Germinal center (tissue), 1 donor: ENCODE measurements around the gene SRPRA.
"Not testable (repeated sequence)": the region's sequence is repeated elsewhere in the genome, so short reads cannot be mapped to it uniquely, and the experiment has no call there.

ENCODE experiments used
- DNase-seq: peaks from one replicate; pipeline ENCODE4 v3.0.0; 2012; ENCODE audit warnings: mixed read lengths, low spot score

The SRPRA gene

GRCh38 chr11:126268708-126269579 is at the start of gene SRPRA, which contains the start of gene FOXRED1:
Gene SRPRA, minus strand, starts transcription at chr11:126268895. Its CDS starts 91 bp downstream, at chr11:126268804.
Gene FOXRED1, plus strand, starts transcription at chr11:126269154. Its CDS starts 53 bp downstream, at chr11:126269207.
- DNase-seq = peak; percentile 100

GRCh38 chr11:126317756-126318573 is 49.3 kb upstream of the SRPRA start:
- DNase-seq = no peak

GRCh38 chr11:126317432-126317755 is 48.7 kb upstream of the SRPRA start:
- DNase-seq = no peak

- DNase-seq = no peak
Measured at GRCh38 chr11:126313826-126314225, 45.1 kb upstream of the SRPRA start.

- DNase-seq = no peak
Measured at GRCh38 chr11:126312961-126313360, 44.3 kb upstream of the SRPRA start.

- no peak for DNase-seq
Measured at GRCh38 chr11:126311401-126312291, 43.0 kb upstream of the SRPRA start.

- no peak for DNase-seq
Measured at GRCh38 chr11:126310992-126311310, 42.3 kb upstream of the SRPRA start.

GRCh38 chr11:126310200-126310991 is 41.7 kb upstream of the SRPRA start:
- peak; percentile 47 for DNase-seq

- not testable (repeated sequence) for DNase-seq
Measured at GRCh38 chr11:126308771-126309170, 40.1 kb upstream of the SRPRA start.

- DNase-seq = no peak
Measured at GRCh38 chr11:126308271-126308671, 39.6 kb upstream of the SRPRA start.

- DNase-seq = no peak
Measured at GRCh38 chr11:126307706-126308105, 39.0 kb upstream of the SRPRA start.

GRCh38 chr11:126305699-126306098 is 37.0 kb upstream of the SRPRA start:
- peak; percentile 34 for DNase-seq

GRCh38 chr11:126304457-126305075 is 35.9 kb upstream of the SRPRA start:
- no peak for DNase-seq

GRCh38 chr11:126303623-126304456 is 35.1 kb upstream of the SRPRA start, which contains the start of gene DCPS:
Gene DCPS, plus strand, starts transcription at chr11:126304060. Its CDS starts 21 bp downstream, at chr11:126304081.
- DNase-seq = peak; percentile 93

GRCh38 chr11:126297004-126297403 is 28.3 kb upstream of the SRPRA start:
- no peak for DNase-seq

GRCh38 chr11:126293726-126294125 is 25.0 kb upstream of the SRPRA start:
- DNase-seq = no peak

GRCh38 chr11:126290887-126291286 is 22.2 kb upstream of the SRPRA start:
- DNase-seq = no peak

GRCh38 chr11:126288237-126288636 is 19.5 kb upstream of the SRPRA start:
- no peak for DNase-seq

- no peak for DNase-seq
Measured at GRCh38 chr11:126284829-126285228, 16.1 kb upstream of the SRPRA start.
